HG03558 (cell line): ENCODE data around the gene PPIL4.
"Not testable (repeated sequence)": the region's sequence is repeated elsewhere in the genome, so short reads cannot be mapped to it uniquely, and the experiment has no call there.

ENCODE experiments used
- ATAC-seq: cut with Tn5 transposase; IDR thresholded peaks from one replicate; pipeline ENCODE4 v1.9.1; 2021; ENCODE audit warnings: moderate number of reproducible peaks; ENCODE audit not compliant: unreplicated experiment; ENCODE audit errors: extremely low read depth

PPIL4 gene

GRCh38 chr6:149541139-149541538 lies 4.7 kb downstream of the PPIL4 start:
- no peak for ATAC-seq

- ATAC-seq, result no peak
These were observed 11.1 kb downstream of the PPIL4 start for GRCh38 chr6:149534742-149535141.

GRCh38 chr6:149529650-149530049 lies 16.2 kb downstream of the PPIL4 start:
- no peak for ATAC-seq

GRCh38 chr6:149515494-149515893 lies 30.3 kb downstream of the PPIL4 start:
- ATAC-seq, result no peak

GRCh38 chr6:149513915-149514314 lies 31.9 kb downstream of the PPIL4 start:
- ATAC-seq, result no peak

- ATAC-seq, result no peak
These were observed 34.9 kb downstream of the PPIL4 start for GRCh38 chr6:149510793-149511512.

GRCh38 chr6:149508485-149508884 lies 37.4 kb downstream of the PPIL4 start:
- no peak for ATAC-seq

GRCh38 chr6:149503872-149504271 lies 42.0 kb downstream of the PPIL4 start:
- ATAC-seq, result no peak

GRCh38 chr6:149503276-149503675 lies 42.6 kb downstream of the PPIL4 start:
- ATAC-seq, result no peak

- no peak for ATAC-seq
These were observed 44.1 kb downstream of the PPIL4 start for GRCh38 chr6:149501768-149502167.

- no peak for ATAC-seq
These were observed 44.6 kb downstream of the PPIL4 start for GRCh38 chr6:149501201-149501600.

- ATAC-seq, result no peak
These were observed 45.7 kb downstream of the PPIL4 start for GRCh38 chr6:149500096-149500495.

- no peak for ATAC-seq
These were observed 46.8 kb downstream of the PPIL4 start for GRCh38 chr6:149499066-149499465.

- ATAC-seq, result no peak
These were observed 48.5 kb downstream of the PPIL4 start for GRCh38 chr6:149497365-149497764.

- not testable (repeated sequence) for ATAC-seq
These were observed 49.2 kb downstream of the PPIL4 start for GRCh38 chr6:149496597-149496996.

- ATAC-seq, result not testable (repeated sequence)
These were observed 50.4 kb downstream of the PPIL4 start for GRCh38 chr6:149495349-149496016.

- peak; percentile 74 for ATAC-seq
These were observed 51.0 kb downstream of the PPIL4 start for GRCh38 chr6:149494810-149495209.

- no peak for ATAC-seq
These were observed 52.0 kb downstream of the PPIL4 start for GRCh38 chr6:149493761-149494320.

- no peak for ATAC-seq
These were observed 53.0 kb downstream of the PPIL4 start for GRCh38 chr6:149492798-149493343.

GRCh38 chr6:149489967-149490366 lies 55.9 kb downstream of the PPIL4 start:
- no peak for ATAC-seq

GRCh38 chr6:149488815-149489214 lies 57.0 kb downstream of the PPIL4 start:
- no peak for ATAC-seq
